GM21528 (cell line): ENCODE results near the gene NIN.
"Not testable (repeated sequence)": the region's sequence is repeated elsewhere in the genome, so short reads cannot be mapped to it uniquely, and the experiment has no call there.

Source experiments
- ATAC-seq: cut with Tn5 transposase; IDR thresholded peaks from one replicate; pipeline ENCODE4 v1.9.1; 2021; ENCODE audit warnings: mild to moderate bottlenecking, moderate library complexity; ENCODE audit not compliant: unreplicated experiment, low FRiP score

NIN gene

GRCh38 chr14:50820786-50821509 is 10.0 kb downstream of the NIN start:
- no peak for ATAC-seq

DNA sequence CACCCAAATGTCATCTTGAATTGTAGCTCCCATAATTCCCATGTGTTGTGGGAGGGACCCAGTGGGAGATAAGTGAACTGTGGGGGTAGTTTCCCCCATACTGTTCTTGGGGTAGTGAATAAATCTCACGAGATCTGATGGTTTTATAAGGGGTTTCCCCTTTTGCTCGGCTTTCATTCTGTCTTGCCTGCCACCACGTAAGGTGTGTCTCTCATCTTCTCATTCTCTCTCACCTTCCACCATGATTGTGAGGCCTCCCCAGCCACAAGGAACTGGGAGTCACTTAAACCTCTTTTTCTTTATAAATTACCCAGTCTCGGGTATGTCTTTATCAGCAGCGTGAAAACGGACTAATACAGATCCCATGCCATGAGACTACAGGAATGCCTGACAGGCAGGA is 11.7 kb downstream of the NIN start:
- ATAC-seq, result not testable (repeated sequence)

- ATAC-seq, result no peak
Measured at GRCh38 chr14:50816395-50817047, 14.4 kb downstream of the NIN start.

GRCh38 chr14:50815526-50815925 is 15.4 kb downstream of the NIN start:
- not testable (repeated sequence) for ATAC-seq

- ATAC-seq, result not testable (repeated sequence)
Measured at GRCh38 chr14:50815058-50815457, 15.9 kb downstream of the NIN start.

- ATAC-seq, result no peak
Measured at GRCh38 chr14:50814161-50814560, 16.8 kb downstream of the NIN start.

DNA sequence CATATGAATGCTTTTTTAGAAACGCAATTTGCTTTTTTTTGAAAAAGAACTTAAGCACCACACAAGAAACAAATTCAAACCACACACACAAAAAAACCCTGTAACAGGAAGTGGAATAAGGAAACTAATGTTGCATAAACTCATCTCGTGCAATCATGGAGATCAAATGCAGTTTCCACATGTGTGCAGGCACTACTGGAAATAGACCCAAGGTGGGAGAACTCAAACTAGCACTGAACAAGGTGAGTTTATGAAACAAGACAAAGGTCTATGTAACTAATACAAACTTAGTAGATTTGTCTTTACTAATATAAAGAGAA is 17.5 kb downstream of the NIN start:
- peak; percentile 70 for ATAC-seq

DNA sequence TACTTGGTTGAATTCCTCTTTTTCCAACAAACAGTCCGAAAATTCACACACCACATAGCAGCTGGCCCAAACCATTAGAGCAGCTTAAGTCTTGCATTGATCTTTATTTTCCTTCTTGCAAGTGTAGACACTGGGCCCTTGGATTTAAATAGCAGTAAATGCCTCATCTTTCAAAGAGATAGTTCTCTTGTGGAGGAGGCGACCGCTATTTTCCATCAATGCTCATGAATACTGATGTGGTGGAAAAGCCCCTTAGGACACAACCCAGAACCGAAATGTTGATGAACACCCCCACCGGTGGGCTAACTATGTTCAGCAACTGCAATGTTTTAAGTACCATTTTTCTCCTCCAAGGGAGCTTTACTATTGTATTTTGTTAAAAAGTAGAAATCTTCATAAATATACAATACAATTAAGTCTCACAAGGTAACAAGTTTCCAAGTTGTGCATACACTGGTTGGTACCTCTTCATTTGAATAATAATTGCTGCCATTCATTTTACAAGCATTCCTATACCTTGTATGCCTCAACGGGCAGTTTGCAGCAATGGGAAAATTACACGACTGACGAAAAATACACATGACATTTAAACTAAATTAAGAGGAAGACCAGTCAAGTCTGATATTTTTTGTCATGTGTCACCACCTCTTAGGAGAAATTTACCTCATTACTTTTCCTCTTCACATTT is 18.0 kb downstream of the NIN start:
- peak; percentile 14 for ATAC-seq

- ATAC-seq, result no peak
Measured at GRCh38 chr14:50812180-50812579, 18.8 kb downstream of the NIN start.

DNA sequence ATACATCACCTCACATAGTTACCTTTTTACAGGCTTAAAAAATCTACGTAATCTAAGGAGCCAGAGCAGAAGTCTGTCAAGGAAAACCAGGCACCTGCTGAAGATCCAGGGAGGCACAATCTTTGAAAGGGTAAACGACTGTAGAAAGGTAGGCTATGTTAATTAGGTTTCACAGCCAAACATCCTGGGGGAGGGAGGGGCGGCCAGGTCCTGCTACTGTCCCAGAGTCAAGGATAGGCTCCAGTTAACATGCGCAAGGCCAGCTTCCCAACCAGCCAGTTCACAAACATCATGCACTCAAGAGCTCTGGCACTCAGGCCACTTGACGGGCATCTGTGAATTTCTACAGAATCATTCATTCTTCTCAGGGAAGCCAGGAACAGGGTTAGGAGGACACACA is 22.9 kb downstream of the NIN start:
- ATAC-seq, result no peak

DNA sequence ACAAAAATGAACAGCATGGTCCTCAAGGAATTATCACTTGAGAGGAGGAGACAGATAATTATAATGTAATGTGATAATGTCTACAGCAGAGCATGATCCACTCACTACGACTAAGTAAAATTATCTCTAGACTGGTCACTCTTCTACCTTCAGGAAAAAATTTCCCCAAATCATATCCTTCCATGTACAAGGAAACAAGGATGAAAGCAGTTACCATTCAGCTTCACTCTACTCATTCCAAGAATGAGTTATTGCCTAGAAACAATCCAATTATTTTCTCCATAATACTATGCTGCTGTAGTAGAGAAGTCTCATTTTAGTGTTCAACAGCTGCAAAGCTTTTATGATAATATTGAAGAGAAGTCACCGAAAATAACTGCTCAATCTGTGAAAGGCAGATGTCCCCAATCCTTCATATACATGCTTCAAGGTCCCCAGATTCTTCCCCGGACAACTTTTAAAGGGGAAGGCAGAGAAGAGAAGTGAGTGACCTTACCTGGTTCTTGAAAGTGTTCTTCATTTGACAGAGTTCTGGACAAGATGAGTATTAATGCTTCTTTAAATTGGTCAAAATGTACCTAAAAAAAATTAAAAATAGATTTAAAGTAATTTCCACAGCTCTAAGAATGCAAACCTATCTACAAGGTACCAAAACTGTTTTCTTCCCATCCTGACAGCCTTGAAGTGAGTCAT is 24.6 kb downstream of the NIN start:
- no peak for ATAC-seq

GRCh38 chr14:50805396-50805795 is 25.6 kb downstream of the NIN start:
- ATAC-seq, result no peak

GRCh38 chr14:50804181-50804721 is 26.7 kb downstream of the NIN start:
- no peak for ATAC-seq

DNA sequence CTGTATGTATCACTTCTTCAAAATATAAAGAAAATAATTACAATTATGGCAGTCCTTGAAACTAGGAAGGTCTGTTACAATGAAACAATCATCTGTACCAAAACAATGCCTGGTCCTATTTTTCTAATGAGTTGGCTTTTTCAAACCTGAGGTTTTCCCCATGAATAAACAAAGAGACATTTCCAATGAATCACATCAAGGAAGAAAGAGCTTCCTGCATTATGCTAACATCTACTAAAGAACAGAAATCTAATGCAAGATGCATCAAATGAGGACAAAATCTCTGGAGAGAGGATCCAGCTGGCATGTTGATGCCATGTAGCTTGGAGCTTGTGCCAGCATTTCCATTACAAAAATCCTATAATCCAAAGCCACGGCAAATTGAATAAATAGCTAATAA is 29.3 kb downstream of the NIN start:
- ATAC-seq, result no peak

- ATAC-seq, result no peak
Measured at GRCh38 chr14:50800032-50800431, 30.9 kb downstream of the NIN start.

- peak; percentile 82 for ATAC-seq
Measured at GRCh38 chr14:50798048-50798421, 32.9 kb downstream of the NIN start.

DNA sequence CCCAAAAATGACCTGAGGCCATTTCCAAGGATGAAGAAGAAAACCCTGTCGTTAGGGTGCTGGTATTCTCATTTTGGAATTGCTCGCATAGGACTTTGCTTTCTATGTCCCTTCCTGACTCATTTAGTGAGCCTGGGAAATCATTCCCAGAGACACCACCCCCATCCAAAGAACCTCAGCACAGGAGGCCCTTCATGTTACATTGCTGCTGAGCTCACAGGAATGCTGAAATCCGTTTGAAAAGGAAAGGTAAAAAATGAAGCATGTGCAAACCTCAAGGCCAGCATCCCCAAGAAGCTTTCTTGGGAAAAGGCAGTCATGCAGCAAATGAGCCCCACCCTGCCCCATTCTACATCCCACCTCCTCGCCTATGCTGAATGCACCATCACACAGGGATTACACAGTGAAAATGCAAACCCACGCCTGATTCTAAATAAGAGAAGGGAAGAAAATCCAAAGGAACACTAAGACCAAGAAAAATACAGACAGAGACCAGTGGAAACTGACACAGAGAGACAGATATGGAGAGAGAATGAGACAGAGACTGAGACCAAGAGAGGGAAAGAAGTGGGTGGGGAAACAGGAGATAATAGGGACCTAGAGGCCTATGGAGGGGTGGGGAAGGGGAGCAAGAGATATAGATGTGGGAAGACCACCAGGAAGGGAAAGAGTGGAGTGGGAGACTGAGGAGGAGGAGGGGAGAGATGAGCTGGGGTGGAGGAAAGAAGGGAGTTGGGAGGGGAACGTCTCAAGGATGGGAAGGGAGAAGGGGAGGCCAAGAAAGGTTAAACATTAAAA is 33.5 kb downstream of the NIN start:
- ATAC-seq, result no peak

GRCh38 chr14:50796390-50796789 is 34.6 kb downstream of the NIN start:
- ATAC-seq, result no peak

GRCh38 chr14:50795909-50796308 is 35.1 kb downstream of the NIN start:
- ATAC-seq, result no peak

- ATAC-seq, result no peak
Measured at GRCh38 chr14:50795142-50795541, 35.8 kb downstream of the NIN start.
